GM19468 (cell line): ENCODE data around the gene ZCCHC17.
A peak's percentile ranks its signal among the peaks of the same experiment; 100 is the strongest.
"Not testable (repeated sequence)": the region's sequence is repeated elsewhere in the genome, so short reads cannot be mapped to it uniquely, and the experiment has no call there.

Experiments
- ATAC-seq: cut with Tn5 transposase; IDR thresholded peaks from one replicate; pipeline ENCODE4 v1.9.1; 2021; ENCODE audit warnings: mild to moderate bottlenecking, moderate library complexity, moderate number of reproducible peaks; ENCODE audit not compliant: unreplicated experiment; ENCODE audit errors: extremely low read depth

The ZCCHC17 gene

GRCh38 chr1:31296486-31297276 lies at the start of gene ZCCHC17, which contains the start of gene SNRNP40:
ZCCHC17 (plus strand) TSS chr1:31297032; CDS start chr1:31310099, 13,067 bp downstream.
SNRNP40 (minus strand) TSS chr1:31296788; CDS start chr1:31296751, 37 bp downstream.
- ATAC-seq: peak; percentile 88

GRCh38 chr1:31248276-31248675 lies 48.6 kb upstream of the ZCCHC17 start:
- no peak for ATAC-seq

- no peak for ATAC-seq
These were observed 47.0 kb upstream of the ZCCHC17 start for GRCh38 chr1:31249854-31250253.

- no peak for ATAC-seq
These were observed 39.6 kb upstream of the ZCCHC17 start for GRCh38 chr1:31257213-31257612.

GRCh38 chr1:31258581-31258980 lies 38.3 kb upstream of the ZCCHC17 start:
- ATAC-seq: no peak

- no peak for ATAC-seq
These were observed 37.1 kb upstream of the ZCCHC17 start for GRCh38 chr1:31259746-31260145.

GRCh38 chr1:31261916-31262315 lies 34.9 kb upstream of the ZCCHC17 start:
- ATAC-seq: no peak

- ATAC-seq: not testable (repeated sequence)
These were observed 34.4 kb upstream of the ZCCHC17 start for GRCh38 chr1:31262393-31262792.

- no peak for ATAC-seq
These were observed 33.4 kb upstream of the ZCCHC17 start for GRCh38 chr1:31263408-31263807.

- ATAC-seq: no peak
These were observed 31.9 kb upstream of the ZCCHC17 start for GRCh38 chr1:31264790-31265386.

- ATAC-seq: no peak
These were observed 30.3 kb upstream of the ZCCHC17 start for GRCh38 chr1:31266547-31266946.

- no peak for ATAC-seq
These were observed 24.5 kb upstream of the ZCCHC17 start for GRCh38 chr1:31272369-31272768.

GRCh38 chr1:31273619-31274018 lies 23.2 kb upstream of the ZCCHC17 start:
- ATAC-seq: no peak

- not testable (repeated sequence) for ATAC-seq
These were observed 14.4 kb upstream of the ZCCHC17 start for GRCh38 chr1:31282426-31282825.

- ATAC-seq: not testable (repeated sequence)
These were observed 9.0 kb upstream of the ZCCHC17 start for GRCh38 chr1:31287791-31288190.

- ATAC-seq: no peak
These were observed 7.8 kb upstream of the ZCCHC17 start for GRCh38 chr1:31289021-31289420.

- no peak for ATAC-seq
These were observed 852 bp upstream of the ZCCHC17 start for GRCh38 chr1:31295874-31296485.

- ATAC-seq: no peak
These were observed 730 bp downstream of the ZCCHC17 start for GRCh38 chr1:31297277-31298247.

- no peak for ATAC-seq
These were observed 2.5 kb downstream of the ZCCHC17 start for GRCh38 chr1:31299365-31299764.

GRCh38 chr1:31300193-31300592 lies 3.4 kb downstream of the ZCCHC17 start:
- no peak for ATAC-seq
